DND-41 (cell line): ENCODE data around the gene TMEM184B.

Experiments used
- ATAC-seq: fragments of 200-7000 bp; cut with Tn5 transposase; 3 replicates; pipeline ENCODE4 v1.9.1; 2021; ENCODE audit warnings: low read depth; ENCODE audit not compliant: insufficient read depth
- DNase-seq: peaks from one replicate; pipeline ENCODE4 v3.0.0-alpha.2; 2020
- H2AFZ ChIP-seq: 2 replicates; pipeline ENCODE4 v1.6.0; 2012; ENCODE audit warnings: low read depth, low read length
- H3K27ac ChIP-seq: 2 replicates; pipeline ENCODE4 v1.5.1; 2012; ENCODE audit warnings: low read length, inconsistent platforms
- H3K27me3 ChIP-seq: fragments of 200-600 bp; sonication (generic); 2 replicates; pipeline ENCODE4 v1.6.0; 2012; ENCODE audit warnings: low read length, mild to moderate bottlenecking, inconsistent platforms; ENCODE audit not compliant: insufficient read depth, poor library complexity
- H3K36me3 ChIP-seq: 2 replicates; pipeline ENCODE4 v1.5.1; 2012; ENCODE audit warnings: low read length, inconsistent platforms; ENCODE audit not compliant: insufficient read depth
- H3K4me1 ChIP-seq: 2 replicates; pipeline ENCODE4 v1.5.1; 2012; ENCODE audit warnings: mild to moderate bottlenecking, low read length; ENCODE audit not compliant: insufficient read depth
- H3K4me2 ChIP-seq: 2 replicates; pipeline ENCODE4 v1.6.0; 2012; ENCODE audit warnings: mild to moderate bottlenecking, moderate library complexity, low read length, inconsistent platforms; ENCODE audit not compliant: insufficient read depth
- H3K4me3 ChIP-seq, 2 experiments: fragments of 200-600 bp in 1 of 2; shearing (Covaris generic) in 1 of 2; 2 replicates each; pipeline ENCODE4 v1.5.1; 2012 to 2016; ENCODE audit warnings: inconsistent platforms in 2 of 2, low read length in 2 of 2, mild to moderate bottlenecking in 2 of 2, low read depth in 1 of 2, moderate library complexity in 1 of 2
- H3K79me2 ChIP-seq: 2 replicates; pipeline ENCODE4 v1.6.0; 2012; ENCODE audit warnings: low read length, inconsistent platforms; ENCODE audit not compliant: insufficient read depth
- H3K9ac ChIP-seq: 2 replicates; pipeline ENCODE4 v1.6.0; 2012; ENCODE audit warnings: low read depth, mild to moderate bottlenecking, inconsistent platforms, low read length, moderate library complexity
- H3K9me3 ChIP-seq: 2 replicates; pipeline ENCODE4 v1.5.1; 2012; ENCODE audit warnings: low read length, moderate library complexity, mild to moderate bottlenecking, inconsistent platforms; ENCODE audit not compliant: insufficient read depth, severe bottlenecking
- H4K20me1 ChIP-seq: 2 replicates; pipeline ENCODE4 v1.6.0; 2012; ENCODE audit warnings: low read length; ENCODE audit not compliant: insufficient read depth
- EZH2 ChIP-seq: IDR thresholded peaks from 3 replicates; pipeline ENCODE4 v1.6.1; 2012; ENCODE audit warnings: borderline replicate concordance, low read depth, mild to moderate bottlenecking, moderate library complexity, low read length, inconsistent platforms; ENCODE audit not compliant: severe bottlenecking
- TF ChIP-seq, protein P1 (sequence below): IDR thresholded peaks from 2 replicates; pipeline ENCODE4 v1.5.1; 2012; ENCODE audit warnings: borderline replicate concordance, low read length, moderate library complexity, mild to moderate bottlenecking; ENCODE audit not compliant: poor library complexity, severe bottlenecking; ENCODE audit errors: extremely low read depth

Gene TMEM184B

GRCh38 chr22:38282397-38282796 lies 9.6 kb upstream of the TMEM184B start:
- H3K79me2 ChIP-seq, result no peaks in the 10 kb centered on the region
- no peaks in the 10 kb centered on the region for H3K4me1 ChIP-seq
- H3K9ac ChIP-seq, result no peak overlapping the region
- no peaks in the 10 kb centered on the region for H3K36me3 ChIP-seq
- H3K4me3 ChIP-seq, result no peak overlapping the region
- no peak overlapping the region for H3K27ac ChIP-seq
- no peak overlapping the region for H2AFZ ChIP-seq
- DNase-seq, result no peak
- no peaks in the 10 kb centered on the region for H3K9me3 ChIP-seq
- H3K4me2 ChIP-seq, result no peak overlapping the region
- TF ChIP-seq EZH2, result no peak
- TF ChIP-seq, protein P1, sequence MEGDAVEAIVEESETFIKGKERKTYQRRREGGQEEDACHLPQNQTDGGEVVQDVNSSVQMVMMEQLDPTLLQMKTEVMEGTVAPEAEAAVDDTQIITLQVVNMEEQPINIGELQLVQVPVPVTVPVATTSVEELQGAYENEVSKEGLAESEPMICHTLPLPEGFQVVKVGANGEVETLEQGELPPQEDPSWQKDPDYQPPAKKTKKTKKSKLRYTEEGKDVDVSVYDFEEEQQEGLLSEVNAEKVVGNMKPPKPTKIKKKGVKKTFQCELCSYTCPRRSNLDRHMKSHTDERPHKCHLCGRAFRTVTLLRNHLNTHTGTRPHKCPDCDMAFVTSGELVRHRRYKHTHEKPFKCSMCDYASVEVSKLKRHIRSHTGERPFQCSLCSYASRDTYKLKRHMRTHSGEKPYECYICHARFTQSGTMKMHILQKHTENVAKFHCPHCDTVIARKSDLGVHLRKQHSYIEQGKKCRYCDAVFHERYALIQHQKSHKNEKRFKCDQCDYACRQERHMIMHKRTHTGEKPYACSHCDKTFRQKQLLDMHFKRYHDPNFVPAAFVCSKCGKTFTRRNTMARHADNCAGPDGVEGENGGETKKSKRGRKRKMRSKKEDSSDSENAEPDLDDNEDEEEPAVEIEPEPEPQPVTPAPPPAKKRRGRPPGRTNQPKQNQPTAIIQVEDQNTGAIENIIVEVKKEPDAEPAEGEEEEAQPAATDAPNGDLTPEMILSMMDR, result no peak
- H4K20me1 ChIP-seq, result no peaks in the 10 kb centered on the region
- no peak for ATAC-seq
- H3K27me3 ChIP-seq, result no peaks in the 10 kb centered on the region

- DNase-seq (no peak), ATAC-seq (no peak)
- Histone ChIP-seq H3K4me3 (no peak overlapping the region), H3K27me3 (no peaks in the 10 kb centered on the region), H4K20me1 (peaks cover 9% of the 10 kb centered on the region), H3K9ac (no peak overlapping the region), H3K27ac (no peak overlapping the region), H2AFZ (no peak overlapping the region), H3K4me2 (no peak overlapping the region), H3K36me3 (no peaks in the 10 kb centered on the region; the same call in 1 of the 2 replicates), H3K4me1 (peaks cover 21% of the 10 kb centered on the region), H3K9me3 (no peaks in the 10 kb centered on the region), H3K79me2 (peaks cover 12% of the 10 kb centered on the region)
- TF ChIP-seq, protein P1, result no peak
- no peak for TF ChIP-seq EZH2
These were observed 3.4 kb upstream of the TMEM184B start for GRCh38 chr22:38276166-38276565.

DNA sequence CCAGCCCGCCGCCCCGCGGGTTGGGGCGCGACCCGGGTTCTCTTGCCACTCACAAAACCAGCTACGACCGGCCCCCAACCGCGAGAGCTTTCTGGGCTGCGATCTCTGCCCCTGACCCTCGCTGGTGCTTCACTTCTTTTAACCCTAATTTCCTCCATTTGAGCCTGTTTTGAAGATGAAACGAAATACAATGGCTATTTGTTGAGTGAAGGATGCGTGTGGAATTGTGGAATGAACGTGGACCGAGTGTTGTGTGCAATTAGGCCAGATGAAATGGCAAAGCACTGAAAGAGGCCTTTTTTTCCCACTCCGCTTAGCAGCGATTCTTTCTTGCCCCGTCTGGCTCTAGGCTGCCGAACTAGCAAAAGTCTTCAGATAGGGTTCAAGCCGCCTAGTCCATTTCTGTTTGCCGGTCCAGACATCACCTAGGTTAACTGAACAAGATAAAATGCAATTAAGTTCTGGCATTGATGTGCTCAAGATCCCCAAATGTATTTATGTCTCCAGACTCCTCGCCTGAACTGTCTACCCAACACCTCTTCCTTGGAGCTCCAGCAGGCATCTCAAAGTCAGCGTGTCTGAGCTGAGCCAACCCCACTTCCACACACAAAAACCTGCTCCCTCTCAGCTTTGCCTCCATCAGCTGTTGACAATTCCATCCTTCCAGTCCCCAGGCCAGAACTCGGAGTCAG lies 471 bp upstream of the TMEM184B start:
- Histone ChIP-seq H3K4me2 (peak overlapping the region; percentile 78), H3K79me2 (peaks cover 33% of the 10 kb centered on the region), H2AFZ (peak overlapping the region; percentile 95), H3K27me3 (no peaks in the 10 kb centered on the region), H3K36me3 (no peaks in the 10 kb centered on the region; the same call in 1 of the 2 replicates), H3K9ac (peak overlapping the region; percentile 87), H3K4me3 (peak overlapping the region; percentile 37 to 92; a peak in 3 of 4 replicates), H3K27ac (peak overlapping the region; percentile 68), H3K4me1 (peaks cover 24% of the 10 kb centered on the region), H4K20me1 (peaks cover 28% of the 10 kb centered on the region), H3K9me3 (no peaks in the 10 kb centered on the region)
- TF ChIP-seq, protein P1, result no peak
- TF ChIP-seq EZH2, result no peak
- 0 out of 3 replicates have a peak, but pooled peaks have one; percentile 8 for ATAC-seq
- DNase-seq, result no peak
